NCI-H187 (cell line): ENCODE results near the gene ROM1.

Experiments used
- DNase-seq, 2 experiments: peaks; one replicate each; lab custom pipeline; 2025; lab: John Stamatoyannopoulos, UW

ROM1 gene

GRCh38 chr11:62588966-62589637, 24.0 kb upstream of the ROM1 start:
- DNase-seq = no peak

DNA sequence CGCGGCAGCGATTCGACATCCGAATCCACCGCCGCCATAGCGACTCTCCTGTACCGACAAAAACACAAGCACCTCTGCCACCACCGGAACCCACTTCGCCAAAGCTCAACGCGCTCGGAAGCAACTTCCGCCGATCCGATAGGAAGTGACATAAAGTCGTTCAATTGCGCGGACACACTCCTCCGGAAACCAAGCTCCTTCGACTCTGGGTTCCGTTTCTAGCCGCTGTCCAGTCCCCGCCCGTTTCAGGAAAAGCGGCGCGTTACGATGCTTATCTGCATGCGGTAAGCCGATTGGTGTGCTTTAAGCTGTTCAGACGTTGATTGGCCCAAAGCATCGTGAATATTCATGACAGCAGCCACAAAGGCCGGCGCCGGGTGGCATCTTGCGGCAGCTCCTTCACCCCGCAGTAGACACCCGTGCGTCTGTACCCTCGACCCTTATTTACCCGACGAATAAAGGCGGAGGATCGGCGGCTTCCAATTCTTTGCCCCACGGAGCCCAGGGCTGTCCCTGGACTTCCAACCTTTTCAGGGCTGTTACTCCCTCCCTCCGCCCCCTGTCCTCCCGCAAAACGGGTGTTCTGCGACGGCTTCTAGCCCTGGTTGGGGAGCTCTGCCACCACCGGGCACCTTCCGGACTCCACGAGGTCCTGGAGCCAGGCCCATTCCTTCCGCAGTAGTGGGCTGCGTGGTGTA, 21.5 kb upstream of the ROM1 start, which contains the start of gene TUT1:
Gene TUT1, minus strand, starts transcription at position 76 of the 698 bp plus-strand sequence. Its CDS starts 38 bp downstream, at position 38.
- peak; percentile 96 to 97 for DNase-seq

DNA sequence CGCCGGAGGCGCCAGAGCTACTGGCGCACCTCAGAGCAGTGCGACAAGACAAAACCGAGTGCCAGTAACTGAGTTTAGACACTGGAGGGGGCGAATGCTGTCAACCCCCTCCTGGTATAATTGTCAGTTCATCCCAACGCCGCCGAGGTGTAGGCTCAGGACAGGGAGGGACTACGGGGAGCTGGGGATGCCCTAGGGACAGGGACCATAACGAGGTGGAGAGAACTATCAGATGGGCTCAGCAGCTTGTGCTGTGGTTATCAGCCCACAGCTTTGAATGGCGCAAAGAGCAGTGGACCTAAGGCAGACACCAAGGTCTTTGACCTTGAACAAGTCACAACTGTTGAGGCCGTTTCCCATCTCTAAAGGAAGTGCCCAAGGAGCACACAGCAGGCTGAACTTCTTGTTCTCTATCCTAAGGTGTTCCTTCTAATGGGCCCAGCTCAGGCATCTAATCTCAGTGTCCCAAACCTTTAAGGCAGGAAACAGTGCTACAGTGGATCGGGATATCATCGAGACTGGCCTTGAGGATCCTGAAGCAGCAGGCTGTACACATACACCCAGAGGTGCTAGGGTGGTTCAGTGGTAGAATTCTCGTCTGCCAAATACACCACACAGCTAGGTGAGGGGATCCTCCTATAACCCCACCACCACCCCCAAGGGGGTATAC, 20.8 kb upstream of the ROM1 start:
- DNase-seq = no peak

DNA sequence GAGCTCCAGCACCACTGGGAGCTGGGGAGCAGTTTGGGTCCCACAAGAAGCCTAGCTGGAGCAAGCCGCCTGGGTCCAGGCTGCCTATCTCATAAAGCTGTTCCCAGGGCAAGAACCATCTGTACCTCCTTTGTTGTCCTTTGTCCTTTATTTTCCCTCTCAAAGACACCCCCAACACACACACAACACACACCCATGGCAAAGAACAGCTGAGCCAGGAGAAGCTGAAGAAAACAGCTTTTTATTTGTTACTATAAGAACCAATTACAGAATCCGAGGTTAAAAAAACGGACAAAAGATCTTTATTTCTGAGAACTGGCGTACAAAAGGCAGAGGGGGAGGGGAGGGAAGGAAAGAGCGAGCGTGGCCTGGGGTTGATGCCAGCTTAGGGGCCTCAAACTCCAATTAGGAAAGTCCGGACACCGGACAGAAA, 20.1 kb upstream of the ROM1 start:
- no peak for DNase-seq

- DNase-seq = peak; percentile 9 to 10
These were observed 19.5 kb upstream of the ROM1 start for GRCh38 chr11:62593434-62594044.

- no peak for DNase-seq
These were observed 17.9 kb upstream of the ROM1 start for GRCh38 chr11:62595124-62595523.

DNA sequence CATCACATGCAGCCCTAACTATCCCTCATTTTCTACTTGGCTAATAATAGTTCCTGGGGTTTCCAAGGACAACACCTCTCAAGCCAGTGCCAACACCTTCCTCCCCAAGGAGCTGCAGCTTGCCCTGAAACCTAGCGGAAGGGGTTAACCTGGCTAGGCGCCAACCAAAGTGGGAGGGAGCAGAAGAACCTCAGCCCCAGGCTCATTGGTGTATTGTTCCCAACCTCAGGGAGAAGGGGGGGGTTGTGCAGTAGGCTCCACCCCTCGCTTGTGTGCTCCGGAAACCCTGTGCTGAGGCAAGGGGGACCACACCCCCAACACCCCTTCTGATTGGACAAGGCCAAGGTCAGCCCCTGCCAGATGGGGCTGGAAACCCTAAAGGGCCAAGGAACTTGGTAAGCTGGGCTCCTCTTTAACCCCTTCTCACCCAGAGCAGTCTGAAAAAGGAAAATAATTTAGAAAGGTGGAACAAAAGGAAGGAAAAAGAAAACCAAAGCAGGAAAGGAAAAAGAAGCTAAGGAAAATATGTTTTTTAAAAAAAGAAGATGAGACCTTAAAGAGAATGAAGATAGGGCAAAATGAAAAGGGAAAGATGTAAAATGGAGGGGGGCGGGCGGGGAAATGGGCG, 13.9 kb upstream of the ROM1 start:
- DNase-seq = peak; percentile 51 to 96

- DNase-seq = no peak
These were observed 13.2 kb upstream of the ROM1 start for GRCh38 chr11:62599901-62600300.

DNA sequence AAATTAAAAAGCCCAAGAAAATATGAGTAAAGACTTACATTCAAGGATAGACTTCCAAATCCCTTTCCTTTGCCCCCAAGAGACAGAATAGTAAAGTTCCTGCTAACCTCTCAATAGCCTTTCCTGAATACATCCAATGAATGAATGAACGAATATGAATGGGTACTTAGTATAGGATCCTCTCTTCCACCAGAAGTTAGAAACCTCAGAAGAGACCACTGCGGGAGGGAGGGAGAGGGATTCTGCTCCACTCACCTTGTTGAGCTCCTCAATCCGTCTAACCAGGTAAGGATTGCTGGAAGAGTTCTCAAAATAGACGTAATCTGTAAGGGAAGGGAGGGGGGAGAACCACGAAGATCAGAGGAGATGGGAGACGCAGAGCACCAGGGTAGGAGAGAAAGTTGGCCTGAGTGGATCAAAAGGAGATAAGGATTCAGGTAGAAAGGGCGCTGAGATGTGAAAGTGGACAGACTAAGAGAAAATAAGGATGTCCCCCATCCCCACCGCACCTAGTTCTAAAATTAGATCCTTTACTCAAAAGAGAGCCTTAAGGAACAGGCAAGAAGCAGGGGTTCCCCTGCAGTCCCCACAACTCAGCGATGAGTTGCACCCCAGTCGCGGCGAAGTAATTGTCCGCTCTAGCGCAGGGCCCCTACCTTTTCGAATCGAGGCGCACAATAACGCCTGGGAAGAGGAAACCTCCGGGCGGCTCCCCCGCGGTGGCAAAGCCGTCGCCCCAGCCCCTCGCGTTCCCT, 12.5 kb upstream of the ROM1 start:
- no peak for DNase-seq

DNA sequence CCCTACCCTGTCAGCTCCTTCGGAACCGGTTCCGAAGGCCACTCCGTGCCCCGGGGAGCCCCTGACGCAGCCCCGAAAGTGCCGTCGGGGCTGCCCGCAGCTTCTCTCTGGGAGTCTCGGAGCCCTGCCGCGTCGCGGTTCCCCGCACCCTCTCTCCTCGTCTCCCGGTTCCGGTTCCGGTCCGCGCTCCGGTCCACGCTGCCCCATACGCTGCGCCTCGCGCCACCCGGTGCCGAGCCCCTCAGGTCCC, 12.0 kb upstream of the ROM1 start:
- no peak for DNase-seq

GRCh38 chr11:62601372-62602140, 11.5 kb upstream of the ROM1 start, which contains the start of gene MTA2:
MTA2 (minus strand) TSS chr11:62601865; CDS start chr11:62601450, 415 bp downstream.
- peak; percentile 97 to 98 for DNase-seq

- peak in 1 of 2 experiments; percentile 36 for DNase-seq
These were observed 10.7 kb upstream of the ROM1 start for GRCh38 chr11:62602141-62603071.

- DNase-seq = no peak
These were observed 10.0 kb upstream of the ROM1 start for GRCh38 chr11:62603072-62603408.

- DNase-seq = no peak
These were observed 9.2 kb upstream of the ROM1 start for GRCh38 chr11:62603776-62604299.

- DNase-seq = no peak
These were observed 8.5 kb upstream of the ROM1 start for GRCh38 chr11:62604460-62605120.

DNA sequence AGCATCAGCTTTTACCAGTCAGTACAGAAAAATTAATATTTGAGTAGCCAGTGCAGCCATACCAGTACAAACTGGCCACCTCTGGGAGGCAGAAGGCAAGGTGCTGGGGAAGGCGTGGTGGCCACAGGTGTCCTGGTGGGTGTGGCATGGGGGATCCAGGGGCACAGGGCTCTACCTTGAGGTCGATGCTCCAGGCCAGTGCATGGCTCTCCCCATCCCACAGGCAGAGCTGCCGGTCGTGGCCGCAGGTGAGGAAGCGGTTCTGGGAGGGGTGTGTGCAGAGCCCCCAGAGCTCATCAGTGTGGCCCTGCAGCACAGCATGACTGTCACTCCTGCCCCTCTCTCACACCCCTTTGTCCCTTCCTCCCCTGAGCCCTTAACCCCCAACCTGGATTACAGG, 7.6 kb upstream of the ROM1 start:
- DNase-seq = no peak

- DNase-seq = no peak
These were observed 7.2 kb upstream of the ROM1 start for GRCh38 chr11:62605902-62606301.

DNA sequence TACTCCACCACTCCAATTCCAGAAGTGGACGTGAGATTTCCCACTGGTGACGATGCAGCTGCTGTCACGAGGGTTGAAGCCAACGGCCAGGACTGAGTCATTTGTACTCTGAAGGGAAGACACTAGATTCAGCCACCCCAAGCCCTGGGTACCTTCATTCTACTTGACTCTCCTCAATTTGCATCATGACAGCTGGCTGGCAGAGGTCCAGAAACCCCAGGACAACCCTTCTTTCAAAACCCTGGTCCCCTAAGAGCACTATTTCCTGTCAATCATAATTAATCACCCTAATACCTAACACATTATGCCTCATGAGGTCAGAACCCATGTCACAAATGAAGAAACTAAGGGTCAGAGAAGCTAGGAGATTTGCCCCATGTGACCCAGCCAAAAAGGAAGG, 5.3 kb upstream of the ROM1 start:
- DNase-seq = no peak

GRCh38 chr11:62608776-62609175, 4.3 kb upstream of the ROM1 start:
- no peak for DNase-seq
